Liver (tissue), 9 donors: ENCODE data around the gene CYP3A4. TPM values are rescaled to one million over a fixed set of nuclear protein-coding genes. Genes with fewer than 3 reads are reported as not detected.

Source experiments
- DNase-seq: peaks from one replicate; pipeline ENCODE4 v3.0.0-alpha.2; 2017; ENCODE audit warnings: low spot score
- H3K27ac ChIP-seq, 2 donors: one replicate each; pipeline ENCODE4 v1.7.0; 2013; ENCODE audit warnings: inconsistent platforms in 2 of 2, low read length in 2 of 2, control low read depth in 1 of 2, low read depth in 1 of 2, mild to moderate bottlenecking in 1 of 2
- H3K27me3 ChIP-seq, 4 donors: one replicate each; pipeline versions ENCODE4 v1.6.1 to v1.7.0; 2013; ENCODE audit warnings: low read length in 3 of 4, inconsistent platforms in 1 of 4, mild to moderate bottlenecking in 1 of 4, moderate library complexity in 1 of 4; ENCODE audit not compliant: control insufficient read depth in 4 of 4, insufficient read depth in 4 of 4
- H3K36me3 ChIP-seq, 4 donors: one replicate each; pipeline versions ENCODE4 v1.6.1 to v1.7.0; 2013; ENCODE audit warnings: low read length in 3 of 4, mild to moderate bottlenecking in 3 of 4, low read depth in 1 of 4, moderate library complexity in 1 of 4; ENCODE audit not compliant: control insufficient read depth in 4 of 4, insufficient read depth in 3 of 4
- H3K4me1 ChIP-seq, 4 donors: one replicate each; pipeline versions ENCODE4 v1.6.1 to v1.7.0; 2013; ENCODE audit warnings: low read length in 3 of 4, mild to moderate bottlenecking in 3 of 4, moderate library complexity in 1 of 4; ENCODE audit not compliant: control insufficient read depth in 4 of 4, insufficient read depth in 4 of 4
- H3K4me3 ChIP-seq, 3 donors: one replicate each; pipeline versions ENCODE4 v1.6.1 to v1.7.0; 2013; ENCODE audit warnings: low read length in 3 of 3, control low read depth in 1 of 3, low read depth in 1 of 3, mild to moderate bottlenecking in 1 of 3
- H3K9ac ChIP-seq, 2 donors: one replicate each; pipeline ENCODE4 v1.7.0; 2013; ENCODE audit warnings: low read length in 2 of 2, mild to moderate bottlenecking in 2 of 2, moderate library complexity in 2 of 2, control low read depth in 1 of 2, low read depth in 1 of 2
- H3K9me3 ChIP-seq, 4 donors: one replicate each; pipeline versions ENCODE4 v1.6.1 to v1.7.0; 2013; ENCODE audit warnings: low read length in 3 of 4; ENCODE audit not compliant: control insufficient read depth in 4 of 4
- ATF3 ChIP-seq: IDR thresholded peaks from 2 replicates; pipeline ENCODE4 v1.6.1; 2016; ENCODE audit warnings: antibody characterized with exemption
- CTCF ChIP-seq: fragments of 150-350 bp; IDR thresholded peaks from 2 replicates; pipeline ENCODE4 v1.5.1; 2017; ENCODE audit warnings: improper control_type of control experiment, low read depth, low read length; ENCODE audit not compliant: missing input control
- EGR1 ChIP-seq, 2 donors: IDR thresholded peaks; 2 replicates each; pipeline ENCODE4 v1.6.1; 2016 to 2018; ENCODE audit warnings: antibody characterized with exemption in 2 of 2, low read depth in 2 of 2
- FOXA1 ChIP-seq: IDR thresholded peaks from 2 replicates; pipeline ENCODE4 v1.6.1; 2016; ENCODE audit warnings: antibody characterized with exemption
- FOXA2 ChIP-seq: IDR thresholded peaks from 2 replicates; pipeline ENCODE4 v1.6.1; 2016; ENCODE audit warnings: antibody characterized with exemption
- GABPA ChIP-seq, 2 donors: IDR thresholded peaks in 1 of 2; conservative IDR thresholded peaks in 1 of 2; 2 replicates each; pipeline ENCODE4 v1.6.1; 2016; ENCODE audit warnings: antibody characterized with exemption in 2 of 2, mild to moderate bottlenecking in 1 of 2, moderate library complexity in 1 of 2
- HNF4A ChIP-seq, 2 donors: conservative IDR thresholded peaks; 2 replicates each; pipeline ENCODE4 v1.6.1; 2016; ENCODE audit warnings: antibody characterized with exemption in 2 of 2, mild to moderate bottlenecking in 2 of 2
- HNF4G ChIP-seq: IDR thresholded peaks from 2 replicates; pipeline ENCODE4 v1.6.1; 2016; ENCODE audit warnings: antibody characterized with exemption
- JUND ChIP-seq, 2 donors: IDR thresholded peaks; 2 replicates each; pipeline ENCODE4 v1.6.1; 2016; ENCODE audit warnings: antibody characterized with exemption in 2 of 2
- MAX ChIP-seq: IDR thresholded peaks from 2 replicates; pipeline ENCODE4 v1.6.1; 2016; ENCODE audit warnings: antibody characterized with exemption
- NR2F2 ChIP-seq: IDR thresholded peaks from 2 replicates; pipeline ENCODE4 v1.6.1; 2016; ENCODE audit warnings: antibody characterized with exemption
- RAD21 ChIP-seq, 2 donors: IDR thresholded peaks; 2 replicates each; pipeline ENCODE4 v1.6.1; 2016; ENCODE audit warnings: antibody characterized with exemption in 2 of 2, mild to moderate bottlenecking in 2 of 2
- REST ChIP-seq: IDR thresholded peaks from 2 replicates; pipeline ENCODE4 v1.6.1; 2016; ENCODE audit warnings: antibody characterized with exemption, mild to moderate bottlenecking
- RXRA ChIP-seq, 2 donors: IDR thresholded peaks; 2 replicates each; pipeline ENCODE4 v1.6.1; 2017 to 2018; ENCODE audit warnings: antibody characterized with exemption in 2 of 2, mild to moderate bottlenecking in 1 of 2
- SP1 ChIP-seq: IDR thresholded peaks from 2 replicates; pipeline ENCODE4 v1.6.1; 2018; ENCODE audit warnings: antibody characterized with exemption, mild to moderate bottlenecking
- TAF1 ChIP-seq: conservative IDR thresholded peaks from 2 replicates; pipeline ENCODE4 v1.6.1; 2016; ENCODE audit warnings: antibody characterized with exemption, mild to moderate bottlenecking
- YY1 ChIP-seq: IDR thresholded peaks from 2 replicates; pipeline ENCODE4 v1.6.1; 2016; ENCODE audit warnings: antibody characterized with exemption, mild to moderate bottlenecking
- ZBTB33 ChIP-seq: IDR thresholded peaks from 2 replicates; pipeline ENCODE4 v1.6.1; 2016; ENCODE audit warnings: antibody characterized with exemption
- WGBS: extraction: QIAGEN DNeasy Blood & Tissue Kit; methylation state at CpG from one replicate; pipeline ENCODE4 v1.1.7; 2013; 5-methylcytosine and 5-hydroxymethylcytosine counted together
- polyA plus RNA-seq, 2 donors: library from polyadenylated mRNA; stranded (reverse) in 1 of 2; unstranded in 1 of 2; fragments of 200-250 nt in 1 of 2; fragments of >200 nt in 1 of 2; fragmentation: Nextera tagmentation in 1 of 2; extraction: Ambion mirVana in 1 of 2; gene quantifications; one replicate each; pipeline versions ENCODE4 v1.2.1 to v1.2.3, GENCODE V29; 2013 to 2015
- total RNA-seq, 2 donors: library from RNA; depleted of rRNA; stranded (reverse); fragments of >200 nt; gene quantifications; one replicate each; pipeline ENCODE4 v1.2.3, GENCODE V29; 2014
- donor health status: healthy.
- donor health status: healthy.
- donor health status: healthy.
- donor health status: healthy.
- donor health status: healthy.

Gene CYP3A4
- total and polyA plus RNA-seq, 4 donors = 0.51 to 1,082 (median 289) TPM

- WGBS = 80% methylated on average over 3 of the region's 3 CpGs
- H3K36me3 ChIP-seq = no peaks in the 10 kb centered on the region
- H3K27me3 ChIP-seq = no peaks in the 10 kb centered on the region
- H3K27ac ChIP-seq = peak overlapping the region; percentile 43 to 47
- peaks cover 2 to 7% (median 3%) of the 10 kb centered on the region in 4 donors for H3K4me1 ChIP-seq
- no peak for DNase-seq
- no peak overlapping the region for H3K4me3 ChIP-seq
- TF ChIP-seq JUND (IDR thresholded peaks at IDR 0.05) (no peak), GABPA (IDR thresholded peaks at IDR 0.05 in 1 of 2, conservative IDR thresholded peaks at IDR 0.05 in 1 of 2) (no peak), ATF3 (no peak), MAX (no peak), RAD21 (IDR thresholded peaks at IDR 0.05) (no peak), YY1 (no peak), FOXA1 (no peak), TAF1 (no peak), FOXA2 (no peak), HNF4G (no peak), HNF4A (conservative IDR thresholded peaks at IDR 0.05) (no peak), RXRA (IDR thresholded peaks at IDR 0.05) (no peak), CTCF (no peak), ZBTB33 (no peak), SP1 (no peak), REST (no peak), NR2F2 (no peak), EGR1 (IDR thresholded peaks at IDR 0.05; ENCODE audit: low read depth in 2 of 2) (no peak)
- no peaks in the 10 kb centered on the region for H3K9me3 ChIP-seq
- H3K9ac ChIP-seq = no peak overlapping the region
These were observed 4.0 kb downstream of the CYP3A4 start for GRCh38 chr7:99779949-99780348.
